Ramos (cell line): ENCODE results near the gene TOR2A.

Source experiments
- in situ Hi-C: fragments of 300-500 bp; cut with MboI; formaldehyde crosslinking; loops from one replicate; pipeline ENCODE4 v1.14.3; 2022; ENCODE audit warnings: low sequenced_read_pairs; ENCODE audit not compliant: unreplicated experiment

Gene TOR2A

DNA sequence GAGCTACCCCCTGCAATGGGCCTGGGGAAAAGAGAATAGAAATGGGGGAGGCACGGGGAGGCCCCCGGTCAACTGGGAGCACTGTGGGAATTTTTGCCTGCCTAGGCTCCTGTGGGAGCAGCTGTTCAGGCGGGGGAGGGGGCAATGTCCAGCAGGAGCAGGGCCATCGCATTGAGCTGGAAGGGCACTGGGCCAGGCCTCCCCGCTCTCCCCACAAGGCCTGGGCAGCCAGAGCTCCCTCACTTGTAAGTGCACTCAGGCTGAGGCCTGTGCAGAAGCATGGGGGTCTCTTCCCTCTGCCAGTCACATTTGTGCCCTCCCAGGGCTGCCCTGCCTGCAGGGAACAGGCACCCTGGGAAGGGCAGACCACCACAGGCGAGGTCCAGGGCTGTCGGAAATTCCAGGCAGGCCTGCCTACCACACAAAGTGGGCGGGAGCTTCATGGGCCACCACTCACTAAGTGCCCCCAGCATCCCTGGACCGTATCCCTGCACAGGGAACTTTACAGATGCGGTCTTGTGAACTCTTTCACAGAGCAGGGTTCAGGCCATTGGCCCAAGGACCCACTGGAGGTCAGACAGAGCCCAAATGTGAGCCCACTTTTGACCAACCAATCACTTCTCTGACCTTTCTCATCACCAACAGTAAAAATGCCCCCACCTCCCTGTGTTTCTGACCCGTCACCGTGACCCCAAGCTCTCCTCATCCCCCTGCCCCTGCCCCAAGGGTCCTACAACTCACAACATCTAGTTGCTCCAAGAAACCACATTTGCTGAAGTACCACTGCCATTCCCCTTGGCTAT is 29.3 kb downstream of the TOR2A start:
- in situ Hi-C loops: no loop called here

DNA sequence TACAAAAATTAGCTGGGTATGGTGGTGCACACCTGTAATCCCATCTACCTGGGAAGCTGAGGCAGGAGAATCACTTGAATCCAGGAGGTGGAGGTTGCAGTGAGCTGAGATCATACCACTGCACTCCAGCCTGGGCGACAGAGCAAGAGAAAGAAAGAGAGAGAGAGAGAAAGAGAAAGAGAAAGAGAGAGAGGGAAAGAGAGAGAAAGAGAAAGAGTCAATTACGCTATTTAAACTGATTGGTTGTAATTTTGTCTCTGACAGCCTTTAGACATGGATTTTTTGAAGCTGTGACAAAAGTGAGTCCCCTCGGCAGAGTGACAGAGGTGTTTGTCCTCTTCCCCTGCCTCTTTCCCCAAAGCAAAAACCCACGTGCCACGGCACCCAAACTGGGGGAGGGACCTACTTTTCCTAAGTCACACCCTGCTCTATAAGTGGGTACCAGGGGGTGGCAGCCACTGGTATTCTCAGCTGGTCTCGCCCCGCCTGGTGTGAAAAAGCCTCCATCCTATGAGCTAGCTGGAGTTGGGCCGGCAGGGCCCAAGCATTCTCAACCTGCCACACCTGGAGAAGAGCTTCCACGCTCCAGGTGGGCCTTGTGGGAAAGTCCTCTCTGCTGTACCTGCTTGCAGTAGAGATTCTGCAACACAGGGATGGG is 31.7 kb downstream of the TOR2A start:
- in situ Hi-C loops: no loop called here

DNA sequence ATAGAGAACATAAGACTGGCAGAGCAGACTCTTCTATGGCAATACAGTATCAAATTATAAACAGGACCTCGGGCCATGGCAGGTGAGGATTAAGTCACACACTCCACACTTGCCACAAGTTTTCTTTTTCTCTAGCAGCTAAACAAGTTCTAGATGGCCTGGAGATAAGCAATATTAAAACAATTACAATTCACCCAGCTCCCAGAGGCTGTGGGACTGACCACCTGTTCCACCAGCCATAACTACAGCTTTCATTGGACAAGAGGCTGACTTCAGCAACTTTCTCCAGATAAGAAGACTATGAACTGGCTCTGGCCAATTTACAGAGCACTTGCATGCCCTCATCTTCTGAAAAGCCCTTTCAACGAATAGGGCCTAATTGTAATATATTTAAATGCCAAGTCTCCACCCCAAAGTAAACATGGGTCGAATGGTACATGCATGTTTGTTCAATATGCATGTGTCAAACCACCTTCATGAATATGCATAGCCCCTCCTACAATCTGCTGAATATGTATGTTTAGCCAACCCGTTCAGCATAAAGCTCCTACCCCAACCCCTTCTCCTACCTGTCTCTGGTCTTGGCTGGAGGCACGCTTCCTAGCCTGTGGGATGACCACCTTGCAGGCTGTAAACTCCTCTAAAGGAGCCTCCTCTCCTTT is 34.4 kb downstream of the TOR2A start:
- in situ Hi-C loops: no loop called here

DNA sequence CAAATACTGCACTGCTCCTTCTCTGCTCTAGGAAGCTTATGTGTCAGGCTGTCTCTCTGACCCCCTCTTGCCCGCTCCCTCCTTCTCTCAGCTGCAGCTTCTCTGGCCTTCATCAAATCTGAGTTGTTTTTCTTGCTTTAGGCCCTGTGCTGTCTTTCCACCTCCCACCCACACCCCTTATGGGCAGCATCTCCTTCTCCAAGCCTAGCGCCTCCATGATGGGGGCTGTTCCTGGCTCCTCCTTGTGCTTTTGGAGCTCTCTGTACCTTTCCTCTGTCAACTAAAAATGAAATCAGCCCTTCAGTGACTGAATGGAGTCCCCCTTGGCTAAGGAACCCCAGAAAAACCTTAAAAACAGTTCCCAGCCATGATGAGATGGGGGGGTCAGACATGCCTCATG is 35.0 kb downstream of the TOR2A start:
- in situ Hi-C loops: no loop called here

GRCh38 chr9:127698985-127699670 is 36.0 kb downstream of the TOR2A start:
- in situ Hi-C loops: no loop called here

DNA sequence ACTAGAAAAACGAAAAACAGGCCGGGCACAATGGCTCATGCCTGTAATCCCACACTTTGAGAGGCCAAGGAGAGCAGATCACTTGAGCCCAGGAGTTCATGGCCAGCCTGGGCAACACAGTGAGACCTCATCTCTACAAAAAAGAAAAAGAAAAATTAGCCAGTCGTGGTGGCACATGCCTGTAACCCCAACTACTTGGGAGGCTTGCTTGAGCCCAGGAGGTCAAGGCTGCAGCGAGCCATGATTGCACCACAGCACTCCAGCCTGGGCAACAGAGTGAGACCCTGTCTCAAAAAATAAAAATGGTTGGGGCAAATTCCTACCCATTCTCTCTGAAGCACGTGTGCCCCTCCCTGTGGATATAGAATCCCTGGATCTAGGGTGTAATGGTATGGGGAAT is 36.7 kb downstream of the TOR2A start:
- in situ Hi-C loops: no loop called here

- in situ Hi-C loops: no loop called here
These were observed 37.5 kb downstream of the TOR2A start for GRCh38 chr9:127697575-127697974.

DNA sequence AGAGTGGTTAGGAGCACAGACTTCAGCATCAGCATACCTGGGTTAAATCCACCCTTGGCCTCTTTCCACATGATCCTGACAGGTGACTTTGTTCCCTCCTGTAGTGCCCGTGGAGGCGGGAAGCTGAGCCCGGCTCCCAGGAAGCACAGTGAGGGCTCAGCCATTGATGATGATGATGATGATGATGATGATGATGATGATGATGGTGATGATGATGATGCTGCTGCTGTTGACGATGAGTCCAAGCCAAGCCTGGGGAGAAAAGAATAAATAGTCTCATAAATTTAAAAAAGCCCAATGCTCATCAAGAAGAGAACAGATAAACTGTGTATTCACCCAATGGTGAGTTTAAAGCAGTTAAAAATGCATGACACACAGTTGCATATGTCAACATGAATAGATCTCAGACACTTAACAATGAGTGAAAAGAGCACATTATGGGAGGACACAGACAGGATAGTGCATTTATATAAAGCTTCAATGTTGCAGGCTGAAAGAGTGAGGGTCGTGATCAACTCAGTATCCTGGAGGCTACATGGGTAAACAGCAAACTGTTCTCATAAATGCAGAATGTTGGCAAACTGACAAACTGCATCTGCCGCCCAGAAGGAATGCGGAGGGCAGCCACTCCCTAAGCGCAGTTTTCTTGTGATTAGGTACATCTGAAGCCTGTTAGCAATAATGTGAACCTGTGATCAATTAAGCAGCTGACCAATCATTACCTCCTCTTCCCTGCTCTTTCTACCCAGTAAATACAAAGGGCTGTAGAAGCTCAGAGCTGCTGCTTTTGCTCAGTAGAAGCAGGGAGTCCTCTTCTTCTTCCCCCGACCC is 40.0 kb downstream of the TOR2A start:
- in situ Hi-C loops: no loop called here

- in situ Hi-C loops: no loop called here
These were observed 41.4 kb downstream of the TOR2A start for GRCh38 chr9:127693697-127694096.

GRCh38 chr9:127693143-127693542 is 42.0 kb downstream of the TOR2A start:
- in situ Hi-C loops: no loop called here

- in situ Hi-C loops: no loop called here
These were observed 43.0 kb downstream of the TOR2A start for GRCh38 chr9:127692071-127692470.

- in situ Hi-C loops: no loop called here
These were observed 44.4 kb downstream of the TOR2A start for GRCh38 chr9:127690735-127691134.

DNA sequence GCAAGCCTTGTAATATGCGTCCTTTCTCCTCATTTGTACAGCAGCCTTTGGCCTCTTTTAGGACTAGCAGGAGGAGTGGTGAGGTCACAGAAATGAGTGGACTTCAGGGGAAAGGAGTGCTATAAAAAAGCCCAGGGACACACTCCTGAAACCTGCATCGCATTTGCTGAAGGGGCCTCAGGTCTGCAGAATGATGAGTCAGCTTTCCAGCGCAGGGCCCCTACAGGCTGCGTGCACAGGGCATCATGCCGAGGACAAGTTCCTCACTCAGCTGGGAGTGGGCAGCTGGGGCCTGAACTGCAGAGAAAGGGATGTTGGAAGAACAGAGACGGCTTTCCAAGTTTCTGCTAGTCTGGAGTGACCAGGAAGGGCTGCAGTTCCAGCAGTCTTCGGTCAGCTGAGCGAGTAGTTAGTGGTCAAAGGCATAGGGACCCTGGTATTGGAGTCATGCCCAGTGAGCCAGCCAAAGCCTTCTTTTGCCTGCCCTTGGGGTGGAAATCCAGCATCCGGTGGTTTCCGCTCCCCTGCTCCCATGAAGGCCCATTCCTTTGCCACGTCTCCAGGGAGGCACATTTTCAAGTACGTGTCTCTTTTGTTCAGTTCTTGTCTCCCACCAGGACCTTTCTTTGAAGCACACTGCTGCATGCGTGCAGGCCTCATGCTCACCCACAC is 45.6 kb downstream of the TOR2A start:
- in situ Hi-C loops: no loop called here

- in situ Hi-C loops: no loop called here
These were observed 48.4 kb downstream of the TOR2A start for GRCh38 chr9:127686461-127687393.

DNA sequence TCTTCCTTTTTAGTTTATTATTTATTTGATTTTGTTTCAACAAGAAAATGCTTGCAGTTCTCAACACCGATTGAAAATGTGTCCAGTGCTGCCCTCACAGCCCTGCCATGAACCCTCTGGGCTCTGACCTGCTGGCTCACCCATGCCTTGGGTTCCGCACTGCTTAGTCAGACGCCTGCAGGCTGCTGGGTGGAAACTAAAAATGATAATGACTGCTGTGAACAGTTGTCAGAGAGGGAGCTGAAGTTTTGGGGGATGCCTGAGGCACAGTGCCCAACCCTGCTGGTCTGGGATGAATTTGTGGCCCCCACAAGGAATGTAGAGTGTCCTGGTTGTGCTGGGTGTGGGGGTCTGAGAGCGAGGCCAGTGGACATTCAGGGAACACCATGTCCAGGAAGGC is 50.5 kb downstream of the TOR2A start:
- in situ Hi-C loops: no loop called here

GRCh38 chr9:127683723-127684122 is 51.4 kb downstream of the TOR2A start:
- in situ Hi-C loops: no loop called here

GRCh38 chr9:127682351-127683136 is 52.5 kb downstream of the TOR2A start:
- in situ Hi-C loops: no loop called here
